ENCODE data around the gene FHIT. TPM values are rescaled to one million over a fixed set of nuclear protein-coding genes. Genes with fewer than 3 reads are reported as not detected.

Gene FHIT
- total RNA-seq, 1 experiment from 2014 or later: 9.8 TPM

DNA sequence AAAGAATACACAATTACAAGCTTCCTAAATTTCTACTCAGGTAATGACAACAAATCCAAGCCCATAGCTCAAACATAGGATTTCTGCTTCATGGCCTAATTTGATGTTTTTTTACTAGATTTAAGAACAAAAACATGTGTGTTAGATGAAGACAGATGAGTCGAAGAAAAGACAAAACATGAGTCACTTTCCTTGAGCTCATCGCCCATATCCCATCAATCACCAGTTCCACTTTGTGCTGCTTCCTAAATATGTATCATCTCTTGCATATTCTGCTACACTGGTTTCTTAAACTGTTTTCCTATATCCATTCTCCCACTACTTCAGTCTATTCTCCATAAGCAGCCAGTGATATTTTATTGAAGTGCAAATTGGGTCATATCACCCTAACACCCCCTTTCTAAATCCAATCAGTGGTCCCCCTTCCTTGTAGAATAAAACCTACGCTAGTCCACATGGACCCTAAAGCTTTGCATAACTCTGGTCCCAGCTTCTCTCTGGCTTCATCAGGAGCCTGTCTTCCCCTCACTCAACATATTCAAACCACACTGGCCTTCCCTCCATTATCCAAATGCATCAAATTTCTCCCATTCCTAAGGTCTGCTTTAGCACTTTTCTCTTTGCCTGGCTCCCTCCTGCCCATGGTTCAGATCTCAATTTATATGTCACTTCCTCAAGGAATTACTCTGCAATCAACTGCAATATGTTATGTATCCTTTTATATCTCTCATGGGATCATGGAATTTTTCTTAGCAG is 1033.9 kb downstream of the FHIT start:
- Histone ChIP-seq H2AFZ (no peak overlapping the region), H3K27ac (no peak overlapping the region), H3K36me3 (ENCODE audit: low read depth) (no peaks in the 10 kb centered on the region), H3F3A (ENCODE audit: insufficient read depth, low read depth) (no peaks in the 10 kb centered on the region), H3K4me1 (replicated peaks; ENCODE audit: insufficient read depth) (no peaks in the 10 kb centered on the region), H3K9me2 (ENCODE audit: insufficient read depth) (no peaks in the 10 kb centered on the region), H3K79me2 (ENCODE audit: low read depth) (no peaks in the 10 kb centered on the region), H3K27me3 (ENCODE audit: insufficient read depth, low read depth) (no peaks in the 10 kb centered on the region), H4K20me1 (ENCODE audit: insufficient read depth) (no peaks in the 10 kb centered on the region), H3K4me2 (no peak overlapping the region), H3K9me3 (ENCODE audit: insufficient read depth, low read depth) (no peaks in the 10 kb centered on the region), H3K4me3 (no peak overlapping the region)
- intact Hi-C loops (cut with micrococcal nuclease; ENCODE audit: unreplicated experiment): no loop called here
- POLR2A ChIA-PET (ENCODE audit: unreplicated experiment): no interaction called here
- CTCF ChIA-PET: no interaction called here
- no peak for TF ChIP-seq EZH2 (IDR thresholded peaks at IDR 0.05; ENCODE audit: low read depth)
- TF ChIP-seq, protein P1, sequence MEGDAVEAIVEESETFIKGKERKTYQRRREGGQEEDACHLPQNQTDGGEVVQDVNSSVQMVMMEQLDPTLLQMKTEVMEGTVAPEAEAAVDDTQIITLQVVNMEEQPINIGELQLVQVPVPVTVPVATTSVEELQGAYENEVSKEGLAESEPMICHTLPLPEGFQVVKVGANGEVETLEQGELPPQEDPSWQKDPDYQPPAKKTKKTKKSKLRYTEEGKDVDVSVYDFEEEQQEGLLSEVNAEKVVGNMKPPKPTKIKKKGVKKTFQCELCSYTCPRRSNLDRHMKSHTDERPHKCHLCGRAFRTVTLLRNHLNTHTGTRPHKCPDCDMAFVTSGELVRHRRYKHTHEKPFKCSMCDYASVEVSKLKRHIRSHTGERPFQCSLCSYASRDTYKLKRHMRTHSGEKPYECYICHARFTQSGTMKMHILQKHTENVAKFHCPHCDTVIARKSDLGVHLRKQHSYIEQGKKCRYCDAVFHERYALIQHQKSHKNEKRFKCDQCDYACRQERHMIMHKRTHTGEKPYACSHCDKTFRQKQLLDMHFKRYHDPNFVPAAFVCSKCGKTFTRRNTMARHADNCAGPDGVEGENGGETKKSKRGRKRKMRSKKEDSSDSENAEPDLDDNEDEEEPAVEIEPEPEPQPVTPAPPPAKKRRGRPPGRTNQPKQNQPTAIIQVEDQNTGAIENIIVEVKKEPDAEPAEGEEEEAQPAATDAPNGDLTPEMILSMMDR (conservative IDR thresholded peaks at IDR 0.05): no peak
- DNase-seq: no peak
- no TSS peak for BruUV-seq (replicated peaks)

DNA sequence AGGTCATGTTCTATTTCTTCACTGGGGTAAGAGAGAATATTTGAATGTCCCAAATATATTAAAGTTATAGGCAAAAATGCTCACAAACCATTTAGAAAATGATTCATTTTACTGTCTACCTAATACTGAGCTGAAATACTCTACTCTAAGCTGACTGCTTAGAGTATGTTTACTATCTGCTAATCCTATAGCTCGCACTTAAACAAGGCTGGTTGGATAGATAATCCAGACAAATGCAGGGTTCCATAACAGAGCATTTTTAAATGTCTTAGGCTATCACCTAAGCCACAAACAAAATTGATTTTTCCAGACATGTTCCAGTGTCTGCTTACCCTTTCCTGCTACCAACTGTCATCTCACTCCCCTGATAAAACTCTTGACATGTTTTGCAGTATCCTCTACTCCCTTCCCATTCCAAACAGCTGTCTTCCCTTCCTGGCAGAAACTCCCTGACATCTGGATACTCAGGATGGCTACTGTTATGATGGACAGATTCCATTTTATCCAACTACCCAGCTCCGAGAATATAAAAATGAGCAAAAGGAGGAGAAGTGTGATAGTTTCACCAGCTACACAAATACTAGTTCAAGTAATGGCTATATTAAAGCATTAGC is 1034.7 kb downstream of the FHIT start:
- ChIA-PET CTCF (no interaction called here), POLR2A (ENCODE audit: unreplicated experiment) (no interaction called here)
- no peaks in the 10 kb centered on the region for H3F3A ChIP-seq (ENCODE audit: insufficient read depth, low read depth)

DNA sequence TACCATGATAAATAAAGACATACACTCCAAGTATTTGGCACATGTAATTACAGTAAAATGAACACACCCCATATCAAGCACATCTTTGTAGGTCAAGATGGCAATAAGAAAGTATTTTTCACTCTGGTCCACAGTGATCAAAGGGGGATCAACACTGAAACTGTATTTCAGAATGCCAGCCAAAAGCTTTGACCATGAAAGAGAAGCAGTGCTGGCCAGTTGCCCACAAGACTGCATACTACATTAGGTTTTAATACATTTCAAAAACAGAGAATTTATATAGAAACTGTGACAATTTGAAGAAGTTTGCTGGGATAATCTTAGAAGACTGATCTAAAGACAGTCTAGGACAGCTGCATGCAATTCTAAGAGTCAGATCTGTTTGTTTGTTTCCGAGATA is 1035.3 kb downstream of the FHIT start:
- no peaks in the 10 kb centered on the region for H3K36me3 ChIP-seq (ENCODE audit: low read depth)
- CTCF ChIA-PET: no interaction called here
- no peaks in the 10 kb centered on the region for H3K4me1 ChIP-seq (replicated peaks; ENCODE audit: insufficient read depth)
- no peaks in the 10 kb centered on the region for H4K20me1 ChIP-seq (ENCODE audit: insufficient read depth)
- H3K9me3 ChIP-seq (ENCODE audit: insufficient read depth, low read depth): no peaks in the 10 kb centered on the region
- POLR2A ChIA-PET (ENCODE audit: unreplicated experiment): no interaction called here
- no TSS peak for BruUV-seq (replicated peaks)
- H2AFZ ChIP-seq: no peak overlapping the region
- no peaks in the 10 kb centered on the region for H3K9me2 ChIP-seq (ENCODE audit: insufficient read depth)
- intact Hi-C loops (cut with micrococcal nuclease; ENCODE audit: unreplicated experiment): no loop called here
- no peaks in the 10 kb centered on the region for H3K79me2 ChIP-seq (ENCODE audit: low read depth)
- H3K27me3 ChIP-seq (ENCODE audit: insufficient read depth, low read depth): no peaks in the 10 kb centered on the region
- no peak overlapping the region for H3K4me2 ChIP-seq
- DNase-seq: no peak
- TF ChIP-seq EZH2 (IDR thresholded peaks at IDR 0.05; ENCODE audit: low read depth): no peak
- TF ChIP-seq, protein P1 (conservative IDR thresholded peaks at IDR 0.05): no peak
- no peaks in the 10 kb centered on the region for H3F3A ChIP-seq (ENCODE audit: insufficient read depth, low read depth)
- no peak overlapping the region for H3K4me3 ChIP-seq
- no peak overlapping the region for H3K27ac ChIP-seq

More for the DNA sequence above, 1034.7 kb downstream of the FHIT start:
- H3K36me3 ChIP-seq (ENCODE audit: low read depth): no peaks in the 10 kb centered on the region
- no peak overlapping the region for H3K27ac ChIP-seq
- no peak for DNase-seq
- no peak overlapping the region for H2AFZ ChIP-seq
- no peaks in the 10 kb centered on the region for H3K79me2 ChIP-seq (ENCODE audit: low read depth)
- H4K20me1 ChIP-seq (ENCODE audit: insufficient read depth): no peaks in the 10 kb centered on the region
- intact Hi-C loops (cut with micrococcal nuclease; ENCODE audit: unreplicated experiment): no loop called here
- no peaks in the 10 kb centered on the region for H3K27me3 ChIP-seq (ENCODE audit: insufficient read depth, low read depth)
- TF ChIP-seq EZH2 (IDR thresholded peaks at IDR 0.05; ENCODE audit: low read depth): no peak
- TF ChIP-seq, protein P1 (conservative IDR thresholded peaks at IDR 0.05): no peak
- no peaks in the 10 kb centered on the region for H3K9me3 ChIP-seq (ENCODE audit: insufficient read depth, low read depth)
- H3K9me2 ChIP-seq (ENCODE audit: insufficient read depth): no peaks in the 10 kb centered on the region
- no peaks in the 10 kb centered on the region for H3K4me1 ChIP-seq (replicated peaks; ENCODE audit: insufficient read depth)
- H3K4me2 ChIP-seq: no peak overlapping the region
- H3K4me3 ChIP-seq: no peak overlapping the region
- BruUV-seq (replicated peaks): no TSS peak

Measured in PC-9 (cell line).